ENCODE data around the gene TMEM89. TPM values are rescaled to one million over a fixed set of nuclear protein-coding genes. Genes with fewer than 3 reads are reported as not detected.

The TMEM89 gene
- total and polyA plus RNA-seq, 2 of the 4 experiments (the other 2 are of a cell fraction), result 0.15 TPM; not detected in 1

- H4K8ac ChIP-seq (ENCODE audit: low read depth in 2 of 2, low read length in 2 of 2), result peak within 1 kb of the TSS; percentile 71 to 82
- in situ Hi-C loops (cut with MboI; ENCODE audit: low sequenced_read_pairs), result no loop called here
- CTCF ChIA-PET, result interaction anchor here (0.5 to 2.2 kb wide), 12 partner anchors 13 to 79 kb away, joined by 3 to 6 read pairs (median 3); partner anchors contain the start of genes CELSR3, PFKFB4 and UCN2
- TF ChIP-seq FOS (IDR thresholded peaks at IDR 0.05; ENCODE audit: low read depth, low read length) (no peak), CEBPB (IDR thresholded peaks at IDR 0.05; ENCODE audit: low read depth, low read length) (no peak), RFX5 (IDR thresholded peaks at IDR 0.05; ENCODE audit: low read depth, low read length) (no peak), NFE2L2 (IDR thresholded peaks at IDR 0.05; ENCODE audit: low read depth, low read length) (no peak), RAD21 (IDR thresholded peaks at IDR 0.05; ENCODE audit: low read length) (peak; percentile 46), CHD1 (IDR thresholded peaks at IDR 0.05; ENCODE audit: low read depth, low read length) (no peak; the same call in 1 of the 2 replicates), MAFK (IDR thresholded peaks at IDR 0.05; ENCODE audit: low read depth, low read length) (no peak), POLR2A (IDR thresholded peaks at IDR 0.05; ENCODE audit: low read depth, low read length) (no peak; the same call in 1 of the 2 replicates), ELK1 (IDR thresholded peaks at IDR 0.05; ENCODE audit: borderline replicate concordance, low read depth, low read length) (no peak), CTCF (conservative IDR thresholded peaks at IDR 0.05; ENCODE audit: low read depth, low read length) (peak; percentile 64), SMC3 (IDR thresholded peaks at IDR 0.05; ENCODE audit: low read depth, low read length) (peak; percentile 27), RCOR1 (IDR thresholded peaks at IDR 0.05; ENCODE audit: insufficient replicate concordance, low read length) (no peak), MXI1 (IDR thresholded peaks at IDR 0.05; ENCODE audit: borderline replicate concordance, low read depth, low read length) (peak; percentile 64; the same call in 1 of the 2 replicates), MAZ (IDR thresholded peaks at IDR 0.05; ENCODE audit: borderline replicate concordance, low read depth, low read length) (peak; percentile 92), BHLHE40 (IDR thresholded peaks at IDR 0.05; ENCODE audit: low read depth, low read length) (no peak)
Measured at GRCh38 chr3:48635222-48636021, 13.9 kb upstream of the TMEM89 start, which contains the start of gene SLC26A6. TSS of gene SLC26A6 (minus strand) at chr3:48635461. CDS start at chr3:48635393, 68 bp downstream.

More at GRCh38 chr3:48635222-48636021, 13.9 kb upstream of the TMEM89 start, which contains the start of gene SLC26A6:
- peaks cover 8% of the 10 kb centered on the region for H3K9me1 ChIP-seq (ENCODE audit: insufficient read depth, low read length)
- 1% methylated on average over 38 of the region's 68 CpGs; no CpG with 5 or more reads in 1 of the 2 experiments for WGBS, 2 experiments (ENCODE audit: extremely low coverage in 2 of 2, insufficient read length in 1 of 2)
- no peaks in the 10 kb centered on the region for H3K27me3 ChIP-seq (ENCODE audit: control insufficient read depth, insufficient read depth, low read length)
- peak within 1 kb of the TSS; percentile 74 for H2BK120ac ChIP-seq (ENCODE audit: low read depth, low read length)
- peaks cover 42% of the 10 kb centered on the region for H4K20me1 ChIP-seq (ENCODE audit: insufficient read depth, low read length)
- peak within 1 kb of the TSS; percentile 47; the same call in 2 of the 3 replicates for H2BK15ac ChIP-seq (ENCODE audit: low read depth, low read length)
- no peak within 1 kb of the TSS for H2BK20ac ChIP-seq (ENCODE audit: low read depth, low read length)
- H3K27ac ChIP-seq (ENCODE audit: insufficient read depth, low read length), result peak within 1 kb of the TSS; percentile 79
- peaks cover 37% of the 10 kb centered on the region for H3K36me3 ChIP-seq (ENCODE audit: control insufficient read depth, insufficient read depth, low read length)
- H2AK9ac ChIP-seq (replicated peaks; ENCODE audit: low read depth, low read length, poor library complexity), result peak within 1 kb of the TSS; percentile 99
- dilution Hi-C loops (cut with HindIII; ENCODE audit: low sequenced_read_pairs, unreplicated experiment), result no loop called here
- H4K5ac ChIP-seq (ENCODE audit: low read depth, low read length), result peak within 1 kb of the TSS; percentile 46
- POLR2A ChIA-PET (ENCODE audit: unreplicated experiment), result no interaction called here
- peak within 1 kb of the TSS; percentile 97 for H3K4me2 ChIP-seq (ENCODE audit: low read depth, low read length)
- peaks cover 42 to 64% of the 10 kb centered on the region in 2 experiments; a peak in 3 of 4 replicates for H3K79me1 ChIP-seq (ENCODE audit: low read depth in 1 of 2, low read length in 2 of 2)
- no peaks in the 10 kb centered on the region for H3K9me3 ChIP-seq (ENCODE audit: control insufficient read depth, insufficient read depth, low read length)
- peak within 1 kb of the TSS; percentile 90 for H2AK5ac ChIP-seq (ENCODE audit: low read depth, low read length)
- peak within 1 kb of the TSS; percentile 90 for H4K91ac ChIP-seq (ENCODE audit: insufficient read depth, low read depth, low read length)
- peak within 1 kb of the TSS; percentile 83 for H3K4me3 ChIP-seq (ENCODE audit: insufficient read depth, low read depth, low read length)
- peak; percentile 93 for DNase-seq
- peak within 1 kb of the TSS; percentile 82 for H3K4ac ChIP-seq (ENCODE audit: low read depth, low read length)
- intact Hi-C loops (cut with micrococcal nuclease), result loop anchor here (1.0 to 10.0 kb wide), 8 partner anchors 17 to 191 kb away; partner anchors contain the start of genes ATRIP, CCDC51, NCKIPSD and PFKFB4
- peak within 1 kb of the TSS; percentile 100 for H2AFZ ChIP-seq (replicated peaks; ENCODE audit: low read length, poor library complexity)
- peak within 1 kb of the TSS; percentile 71 for H2BK5ac ChIP-seq (ENCODE audit: low read depth, low read length, poor library complexity, severe bottlenecking)
- H3K9ac ChIP-seq (ENCODE audit: low read depth, low read length), result peak within 1 kb of the TSS; percentile 84
- H3K56ac ChIP-seq (ENCODE audit: extremely low read depth, insufficient read depth, low read length), result peak within 1 kb of the TSS; percentile 68
- H3K18ac ChIP-seq (ENCODE audit: low read depth, low read length), result peak within 1 kb of the TSS; percentile 44
- H3K4me1 ChIP-seq (ENCODE audit: control insufficient read depth, insufficient read depth, low read length), result peaks cover 18% of the 10 kb centered on the region
- peak within 1 kb of the TSS; percentile 95; the same call in 1 of the 2 replicates for H3K23ac ChIP-seq (ENCODE audit: low read depth, low read length)
- ATAC-seq (ENCODE audit: low read depth), result peak; percentile 98
- peak within 1 kb of the TSS; percentile 97 for H3K14ac ChIP-seq (replicated peaks; ENCODE audit: low read depth, low read length)
- no TSS peak for BruUV-seq (replicated peaks)
